Tibial nerve (tissue), 4 donors: ENCODE measurements around the gene IFI30. TPM values are rescaled to one million over a fixed set of nuclear protein-coding genes. Genes with fewer than 3 reads are reported as not detected.
A peak's percentile ranks its signal among the peaks of the same experiment; 100 is the strongest.

ENCODE experiments used
- DNase-seq, 2 donors: peaks; one replicate each; pipeline ENCODE4 v3.0.0-alpha.2; 2019; ENCODE audit warnings: low spot score in 2 of 2
- H3K27ac ChIP-seq, 4 donors: fragments of 200-600 bp; sonication (generic) in 3 of 4; one replicate each; pipeline ENCODE4 v1.5.1; 2017 to 2019; ENCODE audit warnings: mild to moderate bottlenecking in 1 of 4
- H3K27me3 ChIP-seq, 2 donors: fragments of 200-600 bp; sonication (generic) in 1 of 2; one replicate each; pipeline versions ENCODE4 v1.5.1 to v1.6.0; 2017 to 2019
- H3K36me3 ChIP-seq, 3 donors: fragments of 200-600 bp; sonication (generic); one replicate each; pipeline ENCODE4 v1.5.1; 2018 to 2019
- H3K4me1 ChIP-seq, 4 donors: fragments of 200-600 bp; sonication (generic) in 3 of 4; one replicate each; pipeline ENCODE4 v1.5.1; 2017 to 2019
- H3K4me3 ChIP-seq, 4 donors: fragments of 200-600 bp; sonication (generic) in 3 of 4; one replicate each; pipeline ENCODE4 v1.5.1; 2017 to 2019; ENCODE audit warnings: mild to moderate bottlenecking in 1 of 4, moderate library complexity in 1 of 4
- H3K9me3 ChIP-seq, 4 donors: fragments of 200-600 bp; sonication (generic) in 3 of 4; one replicate each; pipeline ENCODE4 v1.5.1; 2017 to 2019
- CTCF ChIP-seq, 5 experiments: fragments of 200-600 bp in 3 of 5; fragments of 450-650 bp in 2 of 5; sonication (generic) in 3 of 5; IDR thresholded peaks; one replicate each; pipeline ENCODE4 v1.5.1; 2016 to 2019; ENCODE audit warnings: antibody characterized with exemption in 5 of 5, mild to moderate bottlenecking in 3 of 5, moderate library complexity in 2 of 5
- EP300 ChIP-seq, 2 donors: sonication (generic); formaldehyde crosslinking; IDR thresholded peaks; one replicate each; pipeline ENCODE4 v1.6.1; 2017; ENCODE audit warnings: antibody characterized with exemption in 2 of 2, mild to moderate bottlenecking in 1 of 2
- POLR2A ChIP-seq, 2 donors: fragments of 450-650 bp; IDR thresholded peaks; one replicate each; pipeline ENCODE4 v1.6.1; 2017; ENCODE audit warnings: antibody characterized with exemption in 2 of 2, mild to moderate bottlenecking in 2 of 2, moderate library complexity in 2 of 2
- WGBS, 2 donors: methylation state at CpG; one replicate each; pipeline ENCODE4 v1.1.5; 2018; 5-methylcytosine and 5-hydroxymethylcytosine counted together
- total RNA-seq, 4 donors: library from RNA; depleted of rRNA; stranded (reverse); fragments of >200 nt; gene quantifications; one replicate each; pipeline ENCODE4 v1.1.0, GENCODE V29; 2016

The IFI30 gene
- 100 to 1,000 TPM in 1 of 4 donors, 10 to 100 TPM in 3; 19.0 to 101 (median 29.4) TPM for total RNA-seq

- TF ChIP-seq POLR2A (IDR thresholded peaks at IDR 0.05): peak; percentile 43 to 51
- no peak for TF ChIP-seq CTCF (IDR thresholded peaks at IDR 0.05)
- peak in 1 of 2 donors; percentile 58 for TF ChIP-seq EP300 (IDR thresholded peaks at IDR 0.05)
- H3K9me3 ChIP-seq: no peaks in the 10 kb centered on the region
- peak within 1 kb of the TSS; percentile 46 to 81 (median 69) for H3K4me3 ChIP-seq
- H3K27ac ChIP-seq: peak within 1 kb of the TSS in 3 of 4 donors; percentile 70 to 84 (median 76)
- H3K4me1 ChIP-seq: peaks cover 0 to 17% (median 3%) of the 10 kb centered on the region in 4 donors
- WGBS, 2 donors: 0 to 1% methylated on average over 15 to 21 of the region's 47 CpGs
- peaks cover 0 to 19% (median 0%) of the 10 kb centered on the region in 3 donors for H3K36me3 ChIP-seq
- DNase-seq: peak; percentile 61 to 66
- no peaks in the 10 kb centered on the region for H3K27me3 ChIP-seq
Measured at GRCh38 chr19:18173572-18174288, at the start of gene IFI30. TSS of gene IFI30 (plus strand) at chr19:18173813. CDS start at chr19:18173842, 29 bp downstream.

GRCh38 chr19:18123819-18124218 lies 49.8 kb upstream of the IFI30 start:
- Histone ChIP-seq H3K27ac (no peak overlapping the region), H3K4me3 (no peak overlapping the region), H3K4me1 (peaks cover 0 to 14% (median 8%) of the 10 kb centered on the region in 4 donors), H3K27me3 (no peaks in the 10 kb centered on the region), H3K9me3 (no peaks in the 10 kb centered on the region), H3K36me3 (peaks cover 0 to 65% (median 4%) of the 10 kb centered on the region in 3 donors)
- 81 to 85% methylated on average over 26 of the region's 26 CpGs for WGBS, 2 donors
- no peak for DNase-seq
- no peak for TF ChIP-seq EP300 (IDR thresholded peaks at IDR 0.05)
- no peak for TF ChIP-seq POLR2A (IDR thresholded peaks at IDR 0.05)
- TF ChIP-seq CTCF (IDR thresholded peaks at IDR 0.05): no peak

GRCh38 chr19:18126097-18126496 lies 47.5 kb upstream of the IFI30 start:
- TF ChIP-seq EP300 (IDR thresholded peaks at IDR 0.05) (no peak), CTCF (IDR thresholded peaks at IDR 0.05) (no peak), POLR2A (IDR thresholded peaks at IDR 0.05) (no peak)
- Histone ChIP-seq H3K27ac (no peak overlapping the region), H3K27me3 (no peaks in the 10 kb centered on the region), H3K9me3 (no peaks in the 10 kb centered on the region), H3K36me3 (peaks cover 0 to 87% (median 11%) of the 10 kb centered on the region in 3 donors), H3K4me1 (no peaks in the 10 kb centered on the region), H3K4me3 (no peak overlapping the region)
- WGBS, 2 donors: 79 to 86% methylated on average over 2 of the region's 2 CpGs
- no peak for DNase-seq

- 68 to 82% methylated on average over 2 to 3 of the region's 3 CpGs for WGBS, 2 donors
- H3K27ac ChIP-seq: no peak overlapping the region
- no peak for DNase-seq
- TF ChIP-seq CTCF (IDR thresholded peaks at IDR 0.05): no peak
- peaks cover 2 to 89% (median 16%) of the 10 kb centered on the region in 3 donors for H3K36me3 ChIP-seq
- no peaks in the 10 kb centered on the region for H3K27me3 ChIP-seq
- H3K4me1 ChIP-seq: no peaks in the 10 kb centered on the region
- H3K4me3 ChIP-seq: no peak overlapping the region
- H3K9me3 ChIP-seq: no peaks in the 10 kb centered on the region
Measured at GRCh38 chr19:18128044-18128443, 45.6 kb upstream of the IFI30 start.

- TF ChIP-seq POLR2A (IDR thresholded peaks at IDR 0.05) (no peak), CTCF (IDR thresholded peaks at IDR 0.05) (no peak), EP300 (IDR thresholded peaks at IDR 0.05) (no peak)
- Histone ChIP-seq H3K27ac (no peak overlapping the region), H3K4me3 (no peak overlapping the region), H3K27me3 (no peaks in the 10 kb centered on the region), H3K9me3 (no peaks in the 10 kb centered on the region), H3K4me1 (no peaks in the 10 kb centered on the region), H3K36me3 (peaks cover 2 to 89% (median 16%) of the 10 kb centered on the region in 3 donors)
- WGBS, 2 donors: 95 to 96% methylated on average over 10 to 12 of the region's 12 CpGs
- DNase-seq: no peak
Measured at GRCh38 chr19:18128805-18129204, 44.8 kb upstream of the IFI30 start.
